ENCODE data around the gene FGD6. TPM values are rescaled to one million over a fixed set of nuclear protein-coding genes. Genes with fewer than 3 reads are reported as not detected.
A peak's percentile ranks its signal among the peaks of the same experiment; 100 is the strongest.

Gene FGD6
- total RNA-seq, 4 donors from 2014 or later, result 25.8 to 46.5 (median 36.3) TPM

DNA sequence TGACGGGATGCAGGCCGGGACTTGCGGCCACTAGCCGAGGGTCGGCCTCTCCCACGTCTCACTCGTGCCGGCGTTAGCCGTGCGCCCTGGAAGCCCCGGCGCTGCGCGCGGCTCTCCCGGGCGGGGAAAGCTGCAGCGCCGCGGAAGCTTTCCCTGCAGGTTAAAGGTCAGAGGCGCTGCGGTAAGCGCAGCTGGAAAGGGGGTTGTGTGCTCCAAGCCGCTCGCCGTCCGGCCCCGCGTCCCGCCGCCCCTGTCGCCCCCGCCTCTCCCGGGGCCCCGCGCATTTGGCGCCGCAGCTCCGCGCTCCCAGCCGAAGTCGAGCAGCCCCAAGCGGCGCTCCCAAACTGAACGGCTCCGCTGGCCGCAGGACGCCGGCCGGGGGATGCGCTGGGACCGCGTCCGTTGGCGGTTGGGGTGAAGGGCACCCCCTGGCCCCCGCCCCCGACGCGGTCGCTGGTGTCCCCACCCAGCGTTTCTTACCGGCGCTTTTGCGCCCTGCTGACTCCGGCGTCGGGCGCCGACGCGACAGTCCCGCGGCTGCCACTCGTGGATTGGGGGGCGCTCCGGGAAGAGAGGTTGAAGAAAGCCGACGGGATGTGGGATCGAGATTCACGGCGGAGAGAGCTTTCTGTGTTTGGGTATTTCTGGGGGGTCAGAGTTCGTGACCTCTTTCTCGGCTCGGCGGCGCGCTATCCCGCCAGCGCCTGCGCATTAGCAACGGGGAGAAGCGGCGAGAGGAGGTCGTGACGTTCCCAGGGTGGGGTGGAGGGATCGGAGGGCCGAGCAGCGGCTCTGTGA, 144.2 kb downstream of the FGD6 start, which contains the start of gene NR2C1:
TSS of gene NR2C1 (minus strand) at position 719 of the 798 bp plus-strand sequence. CDS start 6,234 bp downstream, outside the sequence.
- 0% methylated on average over 3 to 11 of the region's 99 CpGs for WGBS, 2 donors (ENCODE audit: low coverage in 1 of 2)
- TF ChIP-seq, protein P1, sequence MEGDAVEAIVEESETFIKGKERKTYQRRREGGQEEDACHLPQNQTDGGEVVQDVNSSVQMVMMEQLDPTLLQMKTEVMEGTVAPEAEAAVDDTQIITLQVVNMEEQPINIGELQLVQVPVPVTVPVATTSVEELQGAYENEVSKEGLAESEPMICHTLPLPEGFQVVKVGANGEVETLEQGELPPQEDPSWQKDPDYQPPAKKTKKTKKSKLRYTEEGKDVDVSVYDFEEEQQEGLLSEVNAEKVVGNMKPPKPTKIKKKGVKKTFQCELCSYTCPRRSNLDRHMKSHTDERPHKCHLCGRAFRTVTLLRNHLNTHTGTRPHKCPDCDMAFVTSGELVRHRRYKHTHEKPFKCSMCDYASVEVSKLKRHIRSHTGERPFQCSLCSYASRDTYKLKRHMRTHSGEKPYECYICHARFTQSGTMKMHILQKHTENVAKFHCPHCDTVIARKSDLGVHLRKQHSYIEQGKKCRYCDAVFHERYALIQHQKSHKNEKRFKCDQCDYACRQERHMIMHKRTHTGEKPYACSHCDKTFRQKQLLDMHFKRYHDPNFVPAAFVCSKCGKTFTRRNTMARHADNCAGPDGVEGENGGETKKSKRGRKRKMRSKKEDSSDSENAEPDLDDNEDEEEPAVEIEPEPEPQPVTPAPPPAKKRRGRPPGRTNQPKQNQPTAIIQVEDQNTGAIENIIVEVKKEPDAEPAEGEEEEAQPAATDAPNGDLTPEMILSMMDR (IDR thresholded peaks at IDR 0.05), result no peak
- TF ChIP-seq POLR2AphosphoS5 (IDR thresholded peaks at IDR 0.05) (peak; percentile 53), EP300 (IDR thresholded peaks at IDR 0.05) (no peak), POLR2A (IDR thresholded peaks at IDR 0.05) (peak; percentile 30 to 40)
- no peaks in the 10 kb centered on the region for H3K9me3 ChIP-seq
- no peaks in the 10 kb centered on the region for H3K36me3 ChIP-seq
- peak within 1 kb of the TSS; percentile 87 to 97 (median 92) for H3K27ac ChIP-seq
- no peaks in the 10 kb centered on the region for H3K27me3 ChIP-seq
- peak; percentile 96 for ATAC-seq
- peaks cover 0 to 55% (median 11%) of the 10 kb centered on the region in 3 donors for H3K4me1 ChIP-seq
- peak within 1 kb of the TSS; percentile 95 to 99 for H3K4me3 ChIP-seq

DNA sequence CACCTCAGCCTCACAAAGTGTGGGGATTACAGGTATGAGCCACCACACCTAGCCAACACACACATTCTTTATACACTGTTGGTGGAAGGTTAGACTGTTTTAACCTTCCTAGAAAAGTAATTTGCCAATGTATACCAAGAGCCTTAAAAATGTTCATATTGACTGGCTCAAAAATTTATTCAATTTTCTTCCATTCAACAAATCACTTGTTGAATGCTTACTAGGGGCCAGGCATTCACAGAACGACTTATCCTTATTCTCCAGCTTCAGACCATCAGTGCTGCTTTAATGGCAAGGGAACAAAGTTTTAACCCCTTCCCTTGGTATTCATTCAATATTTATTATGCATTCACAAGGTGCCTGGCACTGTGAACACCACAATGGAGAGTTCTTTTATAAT, 146.9 kb downstream of the FGD6 start:
- Histone ChIP-seq H3K4me1 (peaks cover 0 to 55% (median 11%) of the 10 kb centered on the region in 3 donors), H3K36me3 (peaks cover 0 to 24% of the 10 kb centered on the region in 2 donors), H3K9me3 (no peaks in the 10 kb centered on the region), H3K4me3 (no peak overlapping the region), H3K27me3 (no peaks in the 10 kb centered on the region), H3K27ac (no peak overlapping the region)
- WGBS, 2 donors (ENCODE audit: low coverage in 1 of 2), result 67 to 83% methylated on average over 1 of the region's 1 CpG
- TF ChIP-seq, protein P1 (IDR thresholded peaks at IDR 0.05), result no peak
- no peak for TF ChIP-seq POLR2AphosphoS5 (IDR thresholded peaks at IDR 0.05)
- TF ChIP-seq EP300 (IDR thresholded peaks at IDR 0.05), result no peak
- no peak for TF ChIP-seq POLR2A (IDR thresholded peaks at IDR 0.05)
- ATAC-seq, result no peak

DNA sequence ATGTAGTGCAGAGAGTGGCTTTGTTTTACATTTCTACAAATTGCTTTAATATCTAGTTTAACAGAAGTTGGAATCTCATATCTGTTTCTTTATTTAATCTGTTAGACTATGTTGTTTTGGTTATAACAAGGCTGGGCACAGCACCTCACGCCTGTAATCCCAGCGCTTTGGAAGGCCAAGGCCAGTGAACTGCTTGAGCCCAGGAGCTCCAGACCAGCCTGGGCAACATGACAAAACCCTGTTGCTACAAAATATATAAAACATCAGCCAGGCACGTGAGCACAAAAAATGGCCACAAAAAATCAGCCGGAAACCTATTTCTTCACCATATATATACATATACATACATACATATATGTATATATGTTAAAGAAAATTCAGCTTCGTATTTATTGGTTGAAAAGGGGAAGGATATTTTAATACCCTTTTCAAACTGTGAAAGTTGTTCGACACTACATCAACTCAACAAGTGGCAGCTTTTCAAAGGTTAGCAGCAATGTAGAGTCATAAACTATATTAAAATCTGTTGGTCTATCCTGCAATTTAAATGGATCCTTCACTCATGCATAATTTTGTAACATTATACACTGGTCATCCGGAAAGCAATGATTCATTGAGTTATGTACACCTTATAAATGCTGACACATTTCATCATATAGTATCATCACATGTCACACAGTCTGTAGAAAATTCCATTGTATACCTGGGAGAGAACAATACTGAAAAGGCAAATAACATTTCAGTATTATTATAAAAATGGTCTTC, 151.0 kb downstream of the FGD6 start:
- no peaks in the 10 kb centered on the region for H3K9me3 ChIP-seq
- H3K36me3 ChIP-seq, result peaks cover 0 to 63% of the 10 kb centered on the region in 2 donors
- H3K27ac ChIP-seq, result no peak overlapping the region
- H3K4me3 ChIP-seq, result no peak overlapping the region
- ATAC-seq, result no peak
- H3K4me1 ChIP-seq, result peaks cover 0 to 28% (median 0%) of the 10 kb centered on the region in 3 donors
- 82 to 90% methylated on average over 7 of the region's 7 CpGs for WGBS, 2 donors (ENCODE audit: low coverage in 1 of 2)
- no peaks in the 10 kb centered on the region for H3K27me3 ChIP-seq
- TF ChIP-seq POLR2A (IDR thresholded peaks at IDR 0.05) (no peak), EP300 (IDR thresholded peaks at IDR 0.05) (no peak), POLR2AphosphoS5 (IDR thresholded peaks at IDR 0.05) (no peak)
- TF ChIP-seq, protein P1 (IDR thresholded peaks at IDR 0.05), result no peak

DNA sequence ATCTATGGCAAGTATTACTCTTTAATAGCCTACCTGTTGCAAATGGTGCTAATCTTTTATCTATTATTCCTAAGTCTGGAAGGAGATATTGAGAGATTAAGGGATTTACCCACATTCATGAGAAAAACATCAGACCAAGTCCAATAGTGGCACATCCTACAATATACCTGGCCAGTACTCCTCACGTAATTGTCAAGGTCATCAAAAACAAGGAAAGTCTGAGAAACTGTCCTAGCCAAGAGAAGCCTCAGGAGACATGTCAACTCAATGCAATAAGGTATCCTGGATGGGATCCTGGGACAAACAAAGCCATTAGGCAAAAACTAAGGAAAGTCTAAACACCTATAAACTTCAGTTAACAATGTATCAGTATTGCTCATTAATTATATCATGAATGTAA, 156.3 kb downstream of the FGD6 start:
- no peak for ATAC-seq
- TF ChIP-seq POLR2AphosphoS5 (IDR thresholded peaks at IDR 0.05) (no peak), EP300 (IDR thresholded peaks at IDR 0.05) (no peak), POLR2A (IDR thresholded peaks at IDR 0.05) (no peak)
- TF ChIP-seq, protein P1 (IDR thresholded peaks at IDR 0.05), result no peak
- Histone ChIP-seq H3K36me3 (peaks cover 2 to 98% of the 10 kb centered on the region in 2 donors), H3K27ac (no peak overlapping the region), H3K9me3 (no peaks in the 10 kb centered on the region), H3K4me1 (peaks cover 0 to 5% (median 0%) of the 10 kb centered on the region in 3 donors), H3K4me3 (no peak overlapping the region), H3K27me3 (no peaks in the 10 kb centered on the region)
- WGBS, 2 donors (ENCODE audit: low coverage in 1 of 2), result 100% methylated on average over 1 of the region's 1 CpG

Measured in gastroesophageal sphincter (tissue), 4 donors.